Stimulated activated CD4-positive, alpha-beta T cell treated with anti-CD3 and anti-CD28 coated beads, Interleukin-4, amount 100 ng/mL, for 48 hours (primary cell): ENCODE data around the gene WNT3.
"Not testable (repeated sequence)": the region's sequence is repeated elsewhere in the genome, so short reads cannot be mapped to it uniquely, and the experiment has no call there.

Experiments used
- DNase-seq, 2 donors: peaks; one replicate each; pipeline ENCODE4 v3.0.0-alpha.2; 2020; ENCODE audit warnings: low read depth in 2 of 2

Gene WNT3

GRCh38 chr17:46813920-46814319 is 4.6 kb downstream of the WNT3 start:
- no peak for DNase-seq

DNA sequence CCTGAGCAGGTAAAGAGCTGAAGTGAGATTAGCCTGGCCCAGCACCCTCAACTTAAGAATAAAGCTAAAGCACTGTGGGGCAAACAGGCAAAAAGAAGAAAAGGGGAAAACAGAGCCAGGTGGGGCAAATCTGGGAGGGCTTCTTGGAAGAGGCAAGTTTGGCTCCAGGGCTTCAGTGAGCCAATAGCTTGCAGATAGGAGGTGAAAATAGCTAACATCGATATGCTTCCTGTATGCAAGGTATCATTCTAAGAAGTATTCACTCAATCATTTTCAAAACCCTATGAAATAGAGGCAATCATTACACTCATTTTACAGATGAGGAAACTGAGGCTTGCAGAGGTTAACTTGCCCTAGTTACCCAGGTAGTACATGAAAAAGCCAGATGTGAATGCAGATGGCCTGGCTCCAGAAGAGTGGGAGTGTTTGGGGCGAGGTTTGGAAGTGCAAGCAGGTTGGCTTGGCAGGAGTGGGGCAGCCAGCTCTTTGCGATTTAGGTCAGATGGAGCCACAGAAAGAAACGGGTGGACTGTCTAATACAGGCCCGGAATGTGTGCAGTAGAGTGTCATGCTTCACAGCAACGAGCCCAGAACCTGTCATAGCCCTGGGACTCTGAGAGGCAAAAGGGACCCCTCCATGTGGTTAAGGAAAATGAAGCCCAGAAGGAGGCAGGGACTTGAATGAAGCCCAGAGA is 5.7 kb downstream of the WNT3 start:
- no peak for DNase-seq

DNA sequence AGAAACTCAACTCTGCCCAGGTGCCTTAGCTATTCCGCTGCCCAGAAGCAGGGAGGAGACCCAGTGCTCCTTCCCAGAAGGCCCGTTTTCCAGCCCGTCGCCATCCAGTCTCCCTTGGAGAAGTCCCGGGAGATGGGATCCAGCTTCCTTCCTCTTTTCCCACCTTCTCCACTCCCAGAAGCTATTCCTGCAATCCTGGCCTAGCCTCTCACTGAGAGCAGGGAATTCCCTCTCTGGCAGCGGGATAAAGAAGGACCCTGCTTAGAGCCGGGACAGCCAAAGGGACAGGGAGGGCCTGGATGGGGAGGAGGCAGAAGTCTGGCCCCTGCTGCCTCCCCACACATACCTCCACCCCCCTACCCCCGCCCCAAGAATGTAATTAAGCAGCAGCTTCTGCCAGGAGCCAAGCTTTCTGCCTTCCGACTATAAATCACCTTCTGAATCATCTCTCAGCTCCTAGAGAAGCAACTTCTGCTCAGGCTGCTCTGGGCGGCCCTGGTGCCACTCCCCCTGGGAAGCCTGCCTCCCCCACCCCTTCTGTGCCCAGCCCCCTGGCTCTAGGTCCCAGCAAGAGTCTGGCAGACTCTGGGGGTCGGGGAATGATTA is 6.4 kb downstream of the WNT3 start:
- DNase-seq = no peak

GRCh38 chr17:46810837-46811236 is 7.7 kb downstream of the WNT3 start:
- DNase-seq = no peak

- no peak for DNase-seq
Measured at GRCh38 chr17:46809110-46809571, 9.4 kb downstream of the WNT3 start.

- no peak for DNase-seq
Measured at GRCh38 chr17:46805771-46806170, 12.7 kb downstream of the WNT3 start.

GRCh38 chr17:46803544-46803943 is 14.9 kb downstream of the WNT3 start:
- DNase-seq = no peak

DNA sequence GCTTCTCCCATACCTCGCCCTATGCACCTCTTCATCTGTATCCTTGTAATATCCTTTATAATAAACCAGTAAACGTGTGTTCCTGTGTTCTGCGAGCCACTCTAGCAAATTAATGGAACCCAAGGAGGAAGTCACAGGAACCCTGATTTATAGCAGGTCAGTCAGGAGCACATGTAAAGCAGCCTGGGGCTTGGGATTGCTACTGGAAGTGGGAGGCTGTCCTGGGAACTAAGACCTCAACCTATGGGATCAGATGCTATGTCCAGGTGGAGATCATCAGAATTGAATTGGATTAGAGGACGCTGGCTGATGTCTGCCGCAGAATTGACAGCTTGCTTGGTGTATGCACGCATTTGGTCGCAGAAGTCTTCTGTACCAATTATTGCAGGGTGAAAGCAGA is 15.7 kb downstream of the WNT3 start:
- no peak for DNase-seq

GRCh38 chr17:46800573-46800972 is 17.9 kb downstream of the WNT3 start:
- DNase-seq = no peak

DNA sequence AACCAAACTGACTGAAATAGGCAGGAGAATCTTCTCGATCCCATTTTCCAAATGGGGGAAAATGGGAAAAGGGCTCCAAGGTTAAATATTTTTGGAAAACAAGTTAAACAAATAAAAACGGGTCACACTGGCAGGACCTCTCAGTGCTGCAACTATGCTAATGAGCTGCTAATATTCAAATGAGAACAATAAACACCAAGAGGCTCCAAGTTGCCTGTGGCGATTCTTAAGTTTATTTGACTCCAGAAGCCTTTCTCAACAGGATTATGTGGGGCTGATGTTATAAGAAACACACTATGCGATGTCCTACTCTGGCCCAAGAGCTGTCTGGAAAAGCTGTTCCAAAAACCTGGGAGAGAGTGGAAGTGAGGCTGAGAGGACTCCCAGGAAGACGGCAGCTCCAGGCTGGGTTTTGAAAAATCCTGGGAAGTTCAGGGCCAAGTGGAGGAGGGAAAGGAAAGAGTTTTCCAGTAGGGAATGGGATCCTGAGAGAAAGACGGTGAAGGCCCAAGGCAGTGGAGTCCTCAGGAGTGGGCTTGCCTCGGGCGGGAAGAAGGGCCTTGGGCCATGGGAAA is 21.4 kb downstream of the WNT3 start:
- no peak for DNase-seq

- no peak for DNase-seq
Measured at GRCh38 chr17:46796524-46796923, 22.0 kb downstream of the WNT3 start.

GRCh38 chr17:46796084-46796483 is 22.4 kb downstream of the WNT3 start:
- no peak for DNase-seq

GRCh38 chr17:46795379-46795952 is 23.0 kb downstream of the WNT3 start:
- no peak for DNase-seq

DNA sequence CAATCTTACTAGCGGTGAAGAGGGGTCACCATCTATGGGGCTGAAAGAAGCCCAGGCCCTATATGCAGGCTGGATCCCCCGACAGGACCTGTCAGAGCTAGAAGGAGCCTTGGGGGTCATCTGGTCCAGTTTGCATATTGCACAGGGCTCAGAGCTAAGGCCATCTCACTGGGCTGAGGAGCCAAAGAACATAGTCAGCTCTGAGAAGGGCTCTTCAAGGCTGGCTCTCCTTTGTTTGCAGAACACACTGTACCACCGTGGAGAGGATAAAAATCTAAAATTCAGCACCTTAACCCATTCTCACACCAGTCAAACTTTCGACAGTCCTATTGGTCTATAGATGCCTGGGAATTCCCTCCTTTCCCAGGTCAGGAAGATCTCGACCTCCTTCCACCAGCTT is 24.2 kb downstream of the WNT3 start:
- no peak for DNase-seq

GRCh38 chr17:46793541-46793940 is 25.0 kb downstream of the WNT3 start:
- no peak for DNase-seq

GRCh38 chr17:46793023-46793422 is 25.5 kb downstream of the WNT3 start:
- not testable (repeated sequence) for DNase-seq

- no peak for DNase-seq
Measured at GRCh38 chr17:46792071-46792470, 26.4 kb downstream of the WNT3 start.

- no peak for DNase-seq
Measured at GRCh38 chr17:46791531-46791930, 27.0 kb downstream of the WNT3 start.

DNA sequence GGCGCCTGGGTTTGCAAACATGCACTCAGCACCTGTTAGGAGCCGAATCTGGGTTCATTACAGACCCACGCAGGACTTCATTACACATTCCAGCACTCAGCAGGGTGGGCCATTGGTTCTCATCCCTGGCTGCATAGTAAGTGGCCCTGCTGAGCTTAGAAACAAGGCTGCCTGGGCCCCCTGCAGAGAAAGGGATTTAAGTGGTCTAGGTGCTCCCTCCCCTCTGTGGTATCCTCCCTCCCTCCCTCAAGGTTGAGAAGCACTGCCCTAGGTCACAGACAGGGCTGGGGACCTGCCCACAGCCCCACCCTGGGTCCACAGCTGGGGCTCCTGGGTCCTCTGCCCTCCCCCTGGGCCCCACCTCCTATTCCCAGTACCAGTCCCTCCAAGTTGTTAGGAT is 28.3 kb downstream of the WNT3 start:
- no peak for DNase-seq

- no peak for DNase-seq
Measured at GRCh38 chr17:46789610-46790009, 28.9 kb downstream of the WNT3 start.

GRCh38 chr17:46788796-46789195 is 29.7 kb downstream of the WNT3 start:
- no peak for DNase-seq

- DNase-seq = no peak
Measured at GRCh38 chr17:46788300-46788699, 30.2 kb downstream of the WNT3 start.

GRCh38 chr17:46787478-46787877 is 31.0 kb downstream of the WNT3 start:
- no peak for DNase-seq
